ENCODE data around the gene C15orf61. TPM values are rescaled to one million over a fixed set of nuclear protein-coding genes. Genes with fewer than 3 reads are reported as not detected.

Gene C15orf61
- total and polyA plus RNA-seq, 2 donors (not counting 1 experiment from before 2014, with no cell fraction given): 6.1 to 6.3 TPM

DNA sequence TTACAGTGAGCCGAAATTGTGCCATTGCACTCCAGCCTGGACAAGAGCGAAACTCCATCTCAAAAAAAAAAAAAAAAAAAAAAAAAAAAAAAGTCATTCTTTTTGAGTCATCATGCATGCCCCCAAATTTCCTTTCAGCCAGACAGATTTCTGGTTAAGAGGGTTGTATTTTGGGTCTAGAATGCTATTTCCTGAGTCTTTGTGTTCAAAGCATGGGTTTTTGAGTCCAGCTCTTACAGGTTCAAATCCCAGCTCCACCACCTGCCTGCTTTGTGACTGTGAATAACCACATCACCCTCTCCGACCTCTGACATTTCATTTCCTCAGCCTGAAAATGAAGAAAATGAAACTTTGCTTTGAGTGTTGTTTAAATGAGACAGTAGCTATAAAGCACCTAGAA lies 9.3 kb upstream of the C15orf61 start:
- DNase-seq (no peak), ATAC-seq (ENCODE audit: low read depth) (no peak)
- Mint-ChIP-seq H3K4me1 (peaks cover 6% of the 10 kb centered on the region), H3K27ac (no peak overlapping the region), H3K27me3 (no peaks in the 10 kb centered on the region), H3K4me3 (no peak overlapping the region), H3K9me3 (ENCODE audit: insufficient read depth) (no peaks in the 10 kb centered on the region)
- H3K36me3 ChIP-seq (replicated peaks in 1 of 2; ENCODE audit: control extremely low read depth in 1 of 2, control insufficient read depth in 1 of 2, extremely low read depth in 1 of 2, insufficient read depth in 2 of 2, low read length in 1 of 2): no peaks in the 10 kb centered on the region
- no peaks in the 10 kb centered on the region for H4K20me1 ChIP-seq (ENCODE audit: control insufficient read depth, insufficient read depth, low read length, poor library complexity, severe bottlenecking)
- no peak overlapping the region for H2AFZ ChIP-seq (ENCODE audit: insufficient read depth, low read depth, low read length, poor library complexity, severe bottlenecking)
- POLR2A ChIA-PET: no interaction called here
- no peak overlapping the region for H3K27ac ChIP-seq (ENCODE audit: low read length in 2 of 2)
- CTCF ChIA-PET: interaction anchor here (1.2 kb wide), 1 partner anchor 38 kb away, joined by 3 read pairs; no protein-coding TSS in a partner anchor
- no peak overlapping the region for H3K4me2 ChIP-seq (replicated peaks; ENCODE audit: low read depth, low read length, poor library complexity, severe bottlenecking)
- intact Hi-C loops (cut with micrococcal nuclease): no loop called here
- no peaks in the 10 kb centered on the region for H3K79me2 ChIP-seq (ENCODE audit: control insufficient read depth, insufficient read depth, low read length)
- TF ChIP-seq, protein P1, sequence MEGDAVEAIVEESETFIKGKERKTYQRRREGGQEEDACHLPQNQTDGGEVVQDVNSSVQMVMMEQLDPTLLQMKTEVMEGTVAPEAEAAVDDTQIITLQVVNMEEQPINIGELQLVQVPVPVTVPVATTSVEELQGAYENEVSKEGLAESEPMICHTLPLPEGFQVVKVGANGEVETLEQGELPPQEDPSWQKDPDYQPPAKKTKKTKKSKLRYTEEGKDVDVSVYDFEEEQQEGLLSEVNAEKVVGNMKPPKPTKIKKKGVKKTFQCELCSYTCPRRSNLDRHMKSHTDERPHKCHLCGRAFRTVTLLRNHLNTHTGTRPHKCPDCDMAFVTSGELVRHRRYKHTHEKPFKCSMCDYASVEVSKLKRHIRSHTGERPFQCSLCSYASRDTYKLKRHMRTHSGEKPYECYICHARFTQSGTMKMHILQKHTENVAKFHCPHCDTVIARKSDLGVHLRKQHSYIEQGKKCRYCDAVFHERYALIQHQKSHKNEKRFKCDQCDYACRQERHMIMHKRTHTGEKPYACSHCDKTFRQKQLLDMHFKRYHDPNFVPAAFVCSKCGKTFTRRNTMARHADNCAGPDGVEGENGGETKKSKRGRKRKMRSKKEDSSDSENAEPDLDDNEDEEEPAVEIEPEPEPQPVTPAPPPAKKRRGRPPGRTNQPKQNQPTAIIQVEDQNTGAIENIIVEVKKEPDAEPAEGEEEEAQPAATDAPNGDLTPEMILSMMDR (IDR thresholded peaks at IDR 0.05): no peak
- no peak for TF ChIP-seq EZH2 (IDR thresholded peaks at IDR 0.05; ENCODE audit: borderline replicate concordance, insufficient read depth, low read depth, low read length, poor library complexity, severe bottlenecking)
- no peak overlapping the region for H3K9ac ChIP-seq (ENCODE audit: low read length)
- no peaks in the 10 kb centered on the region for H3K9me3 ChIP-seq (ENCODE audit: control extremely low read depth in 1 of 3, control insufficient read depth in 2 of 3, insufficient read depth in 1 of 3, low read length in 2 of 3)
- no peak overlapping the region for H3K4me3 ChIP-seq (ENCODE audit: control extremely low read depth in 1 of 5, extremely low read depth in 1 of 5, insufficient read depth in 1 of 5, low read depth in 2 of 5, low read length in 4 of 5)
- H3K4me1 ChIP-seq (ENCODE audit: control insufficient read depth in 2 of 2, insufficient read depth in 2 of 2, low read length in 2 of 2): peaks cover 4% of the 10 kb centered on the region in 2 donors
- no peaks in the 10 kb centered on the region for H3K27me3 ChIP-seq (replicated peaks in 1 of 4; ENCODE audit: control extremely low read depth in 1 of 4, control insufficient read depth in 3 of 4, insufficient read depth in 4 of 4, low read length in 3 of 4)
- no CpG with 5 or more reads among the region's 3 CpGs for WGBS (ENCODE audit: insufficient coverage)

DNA sequence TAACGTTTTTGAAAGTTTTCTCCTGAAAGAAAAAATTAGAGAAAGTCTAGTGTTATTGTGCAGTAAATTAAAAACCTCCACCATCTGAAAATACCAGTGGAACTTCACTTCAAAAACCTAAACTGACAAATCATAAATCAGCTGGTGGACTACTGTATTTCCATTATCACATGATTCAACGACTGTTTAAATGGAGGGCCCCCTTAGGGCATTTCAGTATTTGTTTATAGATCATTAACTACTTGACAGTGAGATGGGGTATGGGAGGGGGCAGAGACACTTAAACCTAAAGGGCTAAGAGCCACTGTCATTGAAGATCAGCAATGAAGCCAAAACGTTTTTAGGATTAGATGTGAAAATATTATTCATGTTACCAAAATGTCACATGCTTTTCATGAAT lies 8.8 kb upstream of the C15orf61 start:
- Mint-ChIP-seq H3K4me3 (no peak overlapping the region), H3K9me3 (ENCODE audit: insufficient read depth) (no peaks in the 10 kb centered on the region), H3K4me1 (peaks cover 2% of the 10 kb centered on the region), H3K27me3 (no peaks in the 10 kb centered on the region), H3K27ac (no peak overlapping the region)
- ChIA-PET CTCF (interaction anchor here (1.2 kb wide), 1 partner anchor 38 kb away, joined by 3 read pairs; no protein-coding TSS in a partner anchor), POLR2A (no interaction called here)
- no peaks in the 10 kb centered on the region for H3K9me3 ChIP-seq (ENCODE audit: control extremely low read depth in 1 of 3, control insufficient read depth in 2 of 3, insufficient read depth in 1 of 3, low read length in 2 of 3)
- H3K4me1 ChIP-seq (ENCODE audit: control insufficient read depth in 2 of 2, insufficient read depth in 2 of 2, low read length in 2 of 2): no peaks in the 10 kb centered on the region
- intact Hi-C loops (cut with micrococcal nuclease): no loop called here
- H3K9ac ChIP-seq (ENCODE audit: low read length): no peak overlapping the region
- no peak for DNase-seq
- no CpG with 5 or more reads among the region's 3 CpGs for WGBS (ENCODE audit: insufficient coverage)
- no peak overlapping the region for H3K27ac ChIP-seq (ENCODE audit: low read length in 2 of 2)
- no peak for ATAC-seq (ENCODE audit: low read depth)
- H2AFZ ChIP-seq (ENCODE audit: insufficient read depth, low read depth, low read length, poor library complexity, severe bottlenecking): no peak overlapping the region
- no peaks in the 10 kb centered on the region for H3K79me2 ChIP-seq (ENCODE audit: control insufficient read depth, insufficient read depth, low read length)
- no peak for TF ChIP-seq EZH2 (IDR thresholded peaks at IDR 0.05; ENCODE audit: borderline replicate concordance, insufficient read depth, low read depth, low read length, poor library complexity, severe bottlenecking)
- TF ChIP-seq, protein P1 (IDR thresholded peaks at IDR 0.05): no peak
- no peaks in the 10 kb centered on the region for H3K36me3 ChIP-seq (replicated peaks in 1 of 2; ENCODE audit: control extremely low read depth in 1 of 2, control insufficient read depth in 1 of 2, extremely low read depth in 1 of 2, insufficient read depth in 2 of 2, low read length in 1 of 2)
- no peaks in the 10 kb centered on the region for H3K27me3 ChIP-seq (replicated peaks in 1 of 4; ENCODE audit: control extremely low read depth in 1 of 4, control insufficient read depth in 3 of 4, insufficient read depth in 4 of 4, low read length in 3 of 4)
- no peak overlapping the region for H3K4me3 ChIP-seq (ENCODE audit: control extremely low read depth in 1 of 5, extremely low read depth in 1 of 5, insufficient read depth in 1 of 5, low read depth in 2 of 5, low read length in 4 of 5)
- no peak overlapping the region for H3K4me2 ChIP-seq (replicated peaks; ENCODE audit: low read depth, low read length, poor library complexity, severe bottlenecking)
- H4K20me1 ChIP-seq (ENCODE audit: control insufficient read depth, insufficient read depth, low read length, poor library complexity, severe bottlenecking): no peaks in the 10 kb centered on the region

All from B cell (primary cell).